ENCODE results near the gene PAFAH2. TPM values are rescaled to one million over a fixed set of nuclear protein-coding genes. Genes with fewer than 3 reads are reported as not detected.

Gene PAFAH2
- total RNA-seq, 1 experiment from 2014 or later, result 8.5 TPM

DNA sequence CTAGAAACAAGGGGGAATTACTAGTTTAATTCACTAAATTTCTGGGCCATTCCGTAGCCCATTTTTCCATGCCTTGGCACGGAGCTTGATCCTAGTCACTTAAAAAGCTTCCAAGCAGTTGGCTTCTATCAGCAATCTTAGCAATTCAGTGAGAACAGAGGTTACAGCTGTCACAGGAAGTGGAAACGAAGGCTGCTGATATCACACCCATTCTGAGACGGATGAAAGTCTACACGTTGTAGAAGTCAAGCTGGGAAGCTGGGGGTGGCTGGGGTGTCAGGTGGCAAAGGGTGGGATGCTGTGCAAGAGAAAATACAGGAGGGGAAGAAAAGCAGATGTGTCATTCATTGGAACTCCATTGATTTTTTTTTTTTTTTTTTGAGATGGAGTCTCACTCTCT, 79.9 kb downstream of the PAFAH2 start:
- intact Hi-C loops (cut with micrococcal nuclease; ENCODE audit: unreplicated experiment), result no loop called here
- Histone ChIP-seq H3K9me3 (ENCODE audit: control insufficient read depth, insufficient read depth, low read depth, low read length) (no peaks in the 10 kb centered on the region), H3K27me3 (ENCODE audit: control insufficient read depth, insufficient read depth, low read length) (no peaks in the 10 kb centered on the region), H3K4me3 (ENCODE audit: low read depth in 2 of 2, low read length in 2 of 2) (no peak overlapping the region), H3K36me3 (ENCODE audit: control insufficient read depth, insufficient read depth, low read length) (no peaks in the 10 kb centered on the region), H3K27ac (ENCODE audit: low read length) (no peak overlapping the region), H3K4me1 (ENCODE audit: control insufficient read depth, insufficient read depth, low read length) (peaks cover 8% of the 10 kb centered on the region)
- BruUV-seq (replicated peaks), result no TSS peak
- ChIA-PET CTCF (no interaction called here), POLR2A (no interaction called here)
- TF ChIP-seq REST (IDR thresholded peaks at IDR 0.05; ENCODE audit: insufficient read depth in 1 of 2, low read depth in 2 of 2, low read length in 1 of 2) (no peak), TCF7L2 (IDR thresholded peaks at IDR 0.05; ENCODE audit: low read depth, low read length) (no peak), POLR2AphosphoS5 (IDR thresholded peaks at IDR 0.05; ENCODE audit: low read depth, low read length) (no peak), SIN3A (IDR thresholded peaks at IDR 0.05; ENCODE audit: borderline replicate concordance, insufficient read depth, low read depth, low read length) (no peak)
- TF ChIP-seq, protein P1, sequence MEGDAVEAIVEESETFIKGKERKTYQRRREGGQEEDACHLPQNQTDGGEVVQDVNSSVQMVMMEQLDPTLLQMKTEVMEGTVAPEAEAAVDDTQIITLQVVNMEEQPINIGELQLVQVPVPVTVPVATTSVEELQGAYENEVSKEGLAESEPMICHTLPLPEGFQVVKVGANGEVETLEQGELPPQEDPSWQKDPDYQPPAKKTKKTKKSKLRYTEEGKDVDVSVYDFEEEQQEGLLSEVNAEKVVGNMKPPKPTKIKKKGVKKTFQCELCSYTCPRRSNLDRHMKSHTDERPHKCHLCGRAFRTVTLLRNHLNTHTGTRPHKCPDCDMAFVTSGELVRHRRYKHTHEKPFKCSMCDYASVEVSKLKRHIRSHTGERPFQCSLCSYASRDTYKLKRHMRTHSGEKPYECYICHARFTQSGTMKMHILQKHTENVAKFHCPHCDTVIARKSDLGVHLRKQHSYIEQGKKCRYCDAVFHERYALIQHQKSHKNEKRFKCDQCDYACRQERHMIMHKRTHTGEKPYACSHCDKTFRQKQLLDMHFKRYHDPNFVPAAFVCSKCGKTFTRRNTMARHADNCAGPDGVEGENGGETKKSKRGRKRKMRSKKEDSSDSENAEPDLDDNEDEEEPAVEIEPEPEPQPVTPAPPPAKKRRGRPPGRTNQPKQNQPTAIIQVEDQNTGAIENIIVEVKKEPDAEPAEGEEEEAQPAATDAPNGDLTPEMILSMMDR (IDR thresholded peaks at IDR 0.05), result no peak
- no peak for ATAC-seq
- DNase-seq (ENCODE audit: low read depth, low spot score), result no peak
- in situ Hi-C loops (cut with HindIII; ENCODE audit: low pct_unique_long_range_greater_than_20kb, low sequenced_read_pairs), result no loop called here

GRCh38 chr1:25916460-25916859, 81.4 kb downstream of the PAFAH2 start:
- CTCF ChIA-PET, result no interaction called here
- no TSS peak for BruUV-seq (replicated peaks)
- H3K36me3 ChIP-seq (ENCODE audit: control insufficient read depth, insufficient read depth, low read length), result no peaks in the 10 kb centered on the region

More at GRCh38 chr1:25916460-25916859, 81.4 kb downstream of the PAFAH2 start:
- no peaks in the 10 kb centered on the region for H3K9me3 ChIP-seq (ENCODE audit: control insufficient read depth, insufficient read depth, low read depth, low read length)
- no peak overlapping the region for H3K27ac ChIP-seq (ENCODE audit: low read length)
- in situ Hi-C loops (cut with HindIII; ENCODE audit: low pct_unique_long_range_greater_than_20kb, low sequenced_read_pairs) (no loop called here), intact Hi-C loops (cut with micrococcal nuclease; ENCODE audit: unreplicated experiment) (no loop called here)
- POLR2A ChIA-PET, result no interaction called here
- H3K4me1 ChIP-seq (ENCODE audit: control insufficient read depth, insufficient read depth, low read length), result no peaks in the 10 kb centered on the region
- DNase-seq (ENCODE audit: low read depth, low spot score) (no peak), ATAC-seq (no peak)
- no peak overlapping the region for H3K4me3 ChIP-seq (ENCODE audit: low read depth in 2 of 2, low read length in 2 of 2)
- TF ChIP-seq REST (IDR thresholded peaks at IDR 0.05; ENCODE audit: insufficient read depth in 1 of 2, low read depth in 2 of 2, low read length in 1 of 2) (no peak), POLR2AphosphoS5 (IDR thresholded peaks at IDR 0.05; ENCODE audit: low read depth, low read length) (no peak), SIN3A (IDR thresholded peaks at IDR 0.05; ENCODE audit: borderline replicate concordance, insufficient read depth, low read depth, low read length) (no peak), TCF7L2 (IDR thresholded peaks at IDR 0.05; ENCODE audit: low read depth, low read length) (no peak)
- TF ChIP-seq, protein P1 (IDR thresholded peaks at IDR 0.05), result no peak
- no peaks in the 10 kb centered on the region for H3K27me3 ChIP-seq (ENCODE audit: control insufficient read depth, insufficient read depth, low read length)

Data from Panc1 (cell line).